Lower leg skin (tissue), 3 donors: Measurements from ENCODE around the gene RNF157.

Source experiments
- CTCF ChIP-seq, 3 donors: fragments of 450-650 bp; IDR thresholded peaks; one replicate each; pipeline ENCODE4 v1.5.1; 2016; ENCODE audit warnings: antibody characterized with exemption in 3 of 3, mild to moderate bottlenecking in 3 of 3, moderate library complexity in 2 of 3
- POLR2A ChIP-seq, 2 donors: fragments of 450-650 bp; IDR thresholded peaks; one replicate each; pipeline ENCODE4 v1.6.1; 2016 to 2017; ENCODE audit warnings: antibody characterized with exemption in 2 of 2, mild to moderate bottlenecking in 1 of 2, moderate library complexity in 1 of 2

GRCh38 chr17:76184290-76184689, 56.0 kb downstream of the RNF157 start:
- TF ChIP-seq CTCF (IDR thresholded peaks at IDR 0.05) (no peak), POLR2A (IDR thresholded peaks at IDR 0.05) (no peak)
